Muscle layer of colon (tissue), 2 donors: ENCODE measurements around the gene PRAME.
A peak's percentile ranks its signal among the peaks of the same experiment; 100 is the strongest.
"Not testable (repeated sequence)": the region's sequence is repeated elsewhere in the genome, so short reads cannot be mapped to it uniquely, and the experiment has no call there.

Experiments used
- H3K27ac ChIP-seq: one replicate; pipeline ENCODE4 v1.7.0; 2013; ENCODE audit warnings: low read depth, mild to moderate bottlenecking, low read length, moderate library complexity
- H3K27me3 ChIP-seq, 2 donors: one replicate each; pipeline ENCODE4 v1.7.0; 2013; ENCODE audit warnings: low read length in 2 of 2, mild to moderate bottlenecking in 2 of 2; ENCODE audit not compliant: insufficient read depth in 2 of 2, control insufficient read depth in 1 of 2
- H3K36me3 ChIP-seq: one replicate; pipeline ENCODE4 v1.7.0; 2013; ENCODE audit warnings: mild to moderate bottlenecking, low read length; ENCODE audit not compliant: insufficient read depth
- H3K4me1 ChIP-seq: one replicate; pipeline ENCODE4 v1.7.0; 2013; ENCODE audit warnings: mild to moderate bottlenecking, low read length; ENCODE audit not compliant: insufficient read depth
- H3K4me3 ChIP-seq, 2 donors: one replicate each; pipeline ENCODE4 v1.7.0; 2013; ENCODE audit warnings: low read length in 2 of 2, low read depth in 1 of 2, mild to moderate bottlenecking in 1 of 2, moderate library complexity in 1 of 2
- H3K9ac ChIP-seq: one replicate; pipeline ENCODE4 v1.7.0; 2013; ENCODE audit warnings: low read length
- H3K9me3 ChIP-seq: one replicate; pipeline ENCODE4 v1.7.0; 2013; ENCODE audit warnings: mild to moderate bottlenecking, low read length
- donor health status: abdominal sarcoma.
- donor health status: Adenocarcinoma of cecum.

Gene PRAME

GRCh38 chr22:22513619-22514018 is 45.4 kb downstream of the PRAME start:
- Histone ChIP-seq H3K27me3 (no peaks in the 10 kb centered on the region), H3K4me1 (no peaks in the 10 kb centered on the region), H3K9ac (no peak overlapping the region), H3K27ac (no peak overlapping the region), H3K4me3 (no peak overlapping the region), H3K36me3 (no peaks in the 10 kb centered on the region), H3K9me3 (no peaks in the 10 kb centered on the region)

- Histone ChIP-seq H3K4me3 (no peak overlapping the region), H3K4me1 (no peaks in the 10 kb centered on the region), H3K27me3 (no peaks in the 10 kb centered on the region), H3K9me3 (no peaks in the 10 kb centered on the region), H3K27ac (no peak overlapping the region), H3K36me3 (no peaks in the 10 kb centered on the region), H3K9ac (no peak overlapping the region)
Measured at GRCh38 chr22:22512951-22513350, 46.1 kb downstream of the PRAME start.

- H3K9me3 ChIP-seq, H3K36me3 ChIP-seq, H3K4me1 ChIP-seq, H3K27ac ChIP-seq, H3K4me3 ChIP-seq, H3K9ac ChIP-seq, H3K27me3 ChIP-seq: not testable (repeated sequence)
Measured at GRCh38 chr22:22510833-22511232, 48.2 kb downstream of the PRAME start.

GRCh38 chr22:22509912-22510311 is 49.2 kb downstream of the PRAME start:
- not testable (repeated sequence) for H3K9me3 ChIP-seq, H3K27me3 ChIP-seq, H3K27ac ChIP-seq, H3K4me3 ChIP-seq, H3K4me1 ChIP-seq, H3K36me3 ChIP-seq, H3K9ac ChIP-seq

GRCh38 chr22:22508274-22509176 is 50.5 kb downstream of the PRAME start, which contains the start of gene ZNF280B:
TSS of gene ZNF280B (minus strand) at chr22:22508742. CDS start at chr22:22489398, 19,344 bp downstream.
- Histone ChIP-seq H3K36me3 (no peaks in the 10 kb centered on the region), H3K4me1 (no peaks in the 10 kb centered on the region), H3K27me3 (no peaks in the 10 kb centered on the region), H3K9me3 (no peaks in the 10 kb centered on the region), H3K4me3 (peak within 1 kb of the TSS; percentile 54 to 68), H3K9ac (no peak within 1 kb of the TSS), H3K27ac (peak within 1 kb of the TSS; percentile 75)

GRCh38 chr22:22507743-22508273 is 51.3 kb downstream of the PRAME start:
- Histone ChIP-seq H3K9me3 (no peaks in the 10 kb centered on the region), H3K27me3 (no peaks in the 10 kb centered on the region), H3K4me1 (no peaks in the 10 kb centered on the region), H3K4me3 (peak overlapping the region; percentile 54 to 68), H3K27ac (peak overlapping the region; percentile 75), H3K36me3 (no peaks in the 10 kb centered on the region), H3K9ac (no peak overlapping the region)

GRCh38 chr22:22506736-22507135 is 52.3 kb downstream of the PRAME start:
- Histone ChIP-seq H3K9me3 (no peaks in the 10 kb centered on the region), H3K4me3 (no peak overlapping the region), H3K9ac (no peak overlapping the region), H3K27ac (no peak overlapping the region), H3K36me3 (no peaks in the 10 kb centered on the region), H3K4me1 (no peaks in the 10 kb centered on the region), H3K27me3 (no peaks in the 10 kb centered on the region)

- Histone ChIP-seq H3K9ac (no peak overlapping the region), H3K4me1 (no peaks in the 10 kb centered on the region), H3K9me3 (no peaks in the 10 kb centered on the region), H3K36me3 (no peaks in the 10 kb centered on the region), H3K27me3 (no peaks in the 10 kb centered on the region), H3K4me3 (no peak overlapping the region), H3K27ac (no peak overlapping the region)
Measured at GRCh38 chr22:22498267-22498666, 60.8 kb downstream of the PRAME start.
